RWPE1 (cell line): Measurements from ENCODE around the gene NF2.

Experiments
- CTCF ChIA-PET: fragments of 350-600 bp; sonication (Branson Sonifier 250); formaldehyde crosslinking; extraction: SDS; loops from one replicate; lab custom pipeline; 2021; lab: Yijun Ruan, JAX
- POLR2A ChIA-PET: fragments of 400-600 bp; formaldehyde crosslinking; extraction: SDS; loops from one replicate; lab custom pipeline; 2020; ENCODE audit warnings: antibody characterized with exemption; ENCODE audit not compliant: low non-redundant PET; lab: Yijun Ruan, JAX
- DNase-seq: peaks from one replicate; pipeline ENCODE4 v3.0.0; 2012; ENCODE audit warnings: low spot score
- H3K27ac ChIP-seq: fragments of 450-650 bp; 2 replicates; pipeline ENCODE4 v1.5.1; 2017
- CTCF ChIP-seq: fragments of 450-650 bp; conservative IDR thresholded peaks from 2 replicates; pipeline ENCODE4 v1.5.1; 2017; ENCODE audit warnings: low read depth, mild to moderate bottlenecking

The NF2 gene

DNA sequence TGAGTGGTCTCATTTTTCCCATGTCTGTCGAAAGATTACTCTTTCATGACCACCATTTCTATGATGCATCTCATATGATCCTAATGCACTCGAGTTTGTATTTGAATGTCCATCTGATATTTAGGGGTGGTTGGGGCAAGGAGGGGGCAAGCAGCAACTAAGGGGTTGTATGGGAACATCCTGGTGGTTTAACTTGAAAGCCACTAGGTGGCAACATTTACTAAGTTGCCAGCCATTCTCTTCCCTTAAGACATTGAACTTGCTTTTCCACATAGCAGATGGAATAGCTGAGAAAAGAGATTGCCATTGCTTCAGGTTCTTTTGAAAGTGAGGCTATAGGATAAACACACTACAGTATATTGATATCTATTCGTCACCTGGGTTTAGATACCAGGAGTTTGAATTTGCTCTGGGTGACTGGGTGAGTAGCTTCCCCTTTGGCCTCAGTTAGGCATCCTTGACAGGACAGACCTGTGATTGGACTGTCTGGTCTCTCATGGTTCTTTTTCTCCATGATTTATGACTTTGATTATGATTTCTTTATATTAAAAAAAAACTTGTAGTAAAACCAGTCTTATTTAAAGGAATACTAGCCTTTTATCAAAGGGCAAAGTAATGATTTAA is 32.4 kb downstream of the NF2 start:
- H3K27ac ChIP-seq, result no peak overlapping the region
- DNase-seq, result peak; percentile 30
- ChIA-PET CTCF (interaction anchor here (0.6 to 2.2 kb wide), 4 partner anchors 49 to 1157 kb away, joined by 3 to 10 read pairs (median 3); no protein-coding TSS in a partner anchor), POLR2A (no interaction called here)
- TF ChIP-seq CTCF, result peak; percentile 84

- DNase-seq, result no peak
- no peak for TF ChIP-seq CTCF
- CTCF ChIA-PET, result interaction anchor here (0.7 to 2.2 kb wide), 3 partner anchors 361 to 452 kb away, joined by 3 to 10 read pairs (median 3); no protein-coding TSS in a partner anchor
- POLR2A ChIA-PET, result no interaction called here
- H3K27ac ChIP-seq, result no peak overlapping the region
Observed at GRCh38 chr22:29636751-29637150, 33.3 kb downstream of the NF2 start.

GRCh38 chr22:29637181-29637580 is 33.7 kb downstream of the NF2 start:
- TF ChIP-seq CTCF, result no peak
- no peak overlapping the region for H3K27ac ChIP-seq
- CTCF ChIA-PET, result interaction anchor here (0.7 to 2.2 kb wide), 2 partner anchors 361 to 452 kb away, joined by 3 to 10 read pairs; no protein-coding TSS in a partner anchor
- POLR2A ChIA-PET, result no interaction called here
- DNase-seq, result no peak

- no peak for TF ChIP-seq CTCF
- CTCF ChIA-PET, result interaction anchor here (0.7 kb wide), 2 partner anchors 153 to 368 kb away, joined by 3 read pairs; no protein-coding TSS in a partner anchor
- POLR2A ChIA-PET, result no interaction called here
- no peak for DNase-seq
- no peak overlapping the region for H3K27ac ChIP-seq
Observed at GRCh38 chr22:29638678-29639077, 35.2 kb downstream of the NF2 start.

DNA sequence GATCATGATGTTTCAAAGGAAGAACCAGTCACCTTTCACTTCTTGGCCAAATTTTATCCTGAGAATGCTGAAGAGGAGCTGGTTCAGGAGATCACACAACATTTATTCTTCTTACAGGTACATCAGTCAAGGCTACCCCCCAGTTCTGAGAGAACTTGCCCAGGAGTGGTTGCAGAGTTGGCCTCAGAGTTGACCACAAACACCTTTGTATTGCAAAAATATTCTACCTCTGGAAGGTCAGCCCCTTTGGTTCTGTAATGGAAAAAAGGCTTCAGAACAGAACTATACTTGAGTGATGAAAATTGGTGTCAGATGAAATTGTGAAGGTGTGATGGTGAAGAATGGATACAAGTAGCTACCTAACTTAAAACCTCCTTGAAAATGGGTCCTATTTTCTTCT is 35.7 kb downstream of the NF2 start:
- POLR2A ChIA-PET, result no interaction called here
- no peak overlapping the region for H3K27ac ChIP-seq
- TF ChIP-seq CTCF, result no peak
- CTCF ChIA-PET, result interaction anchor here (0.7 kb wide), 1 partner anchor 153 kb away, joined by 3 read pairs; no protein-coding TSS in a partner anchor
- DNase-seq, result no peak

GRCh38 chr22:29641042-29641699 is 37.7 kb downstream of the NF2 start:
- no peak for DNase-seq
- no peak overlapping the region for H3K27ac ChIP-seq
- no peak for TF ChIP-seq CTCF
- POLR2A ChIA-PET, result no interaction called here
- CTCF ChIA-PET, result no interaction called here
